Inflammatory macrophage treated with lipopolysaccharide for 4 hours (primary cell): ENCODE data around the gene PSPH.

Source experiments
- DNase-seq: peaks from one replicate; pipeline ENCODE4 v3.0.0-alpha.2; 2020

The PSPH gene

GRCh38 chr7:55996856-55997500 is 54.3 kb downstream of the PSPH start:
- no peak for DNase-seq

GRCh38 chr7:55992346-55992745 is 58.9 kb downstream of the PSPH start:
- no peak for DNase-seq

- DNase-seq: no peak
These were observed 67.7 kb downstream of the PSPH start for GRCh38 chr7:55983537-55983936.

GRCh38 chr7:55980266-55980665 is 71.0 kb downstream of the PSPH start:
- no peak for DNase-seq

- no peak for DNase-seq
These were observed 73.4 kb downstream of the PSPH start for GRCh38 chr7:55977831-55978230.

GRCh38 chr7:55975988-55976633 is 75.1 kb downstream of the PSPH start:
- no peak for DNase-seq

- no peak for DNase-seq
These were observed 77.4 kb downstream of the PSPH start for GRCh38 chr7:55973747-55974250.

- no peak for DNase-seq
These were observed 80.3 kb downstream of the PSPH start for GRCh38 chr7:55970978-55971377.

- no peak for DNase-seq
These were observed 80.7 kb downstream of the PSPH start for GRCh38 chr7:55970561-55970960.

GRCh38 chr7:55969391-55969790 is 81.9 kb downstream of the PSPH start:
- no peak for DNase-seq

- DNase-seq: no peak
These were observed 84.4 kb downstream of the PSPH start for GRCh38 chr7:55966851-55967250.

GRCh38 chr7:55965805-55966421 is 85.3 kb downstream of the PSPH start:
- no peak for DNase-seq

- no peak for DNase-seq
These were observed 86.2 kb downstream of the PSPH start for GRCh38 chr7:55965100-55965470.

- peak; percentile 92 for DNase-seq
These were observed 86.8 kb downstream of the PSPH start, which contains the start of gene NIPSNAP2 for GRCh38 chr7:55964261-55965099. Gene NIPSNAP2, plus strand, starts transcription at chr7:55964585. Its CDS starts 25 bp downstream, at chr7:55964610.

GRCh38 chr7:55963584-55964168 is 87.6 kb downstream of the PSPH start:
- no peak for DNase-seq

- DNase-seq: no peak
These were observed 89.2 kb downstream of the PSPH start for GRCh38 chr7:55962014-55962413.
